Forelimb muscle (tissue), 1 donor: Measurements from ENCODE around the gene NFAM1. TPM values are rescaled to one million over a fixed set of nuclear protein-coding genes. Genes with fewer than 3 reads are reported as not detected.

ENCODE experiments used
- DNase-seq: peaks from one replicate; pipeline ENCODE4 v3.0.0-alpha.2; 2013; ENCODE audit warnings: low read depth
- polyA plus RNA-seq: library from polyadenylated mRNA; unstranded; fragments of 120-200 nt; gene quantifications from one replicate; pipeline ENCODE4 v1.2.1, GENCODE V29; 2013; ENCODE audit not compliant: insufficient read length

NFAM1 gene
- polyA plus RNA-seq, 1 donor = 0.56 TPM

- DNase-seq = no peak
Observed at GRCh38 chr22:42360348-42360747, 71.9 kb downstream of the NFAM1 start.

GRCh38 chr22:42358643-42359558 lies 73.3 kb downstream of the NFAM1 start:
- no peak for DNase-seq

GRCh38 chr22:42357634-42358296 lies 74.4 kb downstream of the NFAM1 start:
- no peak for DNase-seq

DNA sequence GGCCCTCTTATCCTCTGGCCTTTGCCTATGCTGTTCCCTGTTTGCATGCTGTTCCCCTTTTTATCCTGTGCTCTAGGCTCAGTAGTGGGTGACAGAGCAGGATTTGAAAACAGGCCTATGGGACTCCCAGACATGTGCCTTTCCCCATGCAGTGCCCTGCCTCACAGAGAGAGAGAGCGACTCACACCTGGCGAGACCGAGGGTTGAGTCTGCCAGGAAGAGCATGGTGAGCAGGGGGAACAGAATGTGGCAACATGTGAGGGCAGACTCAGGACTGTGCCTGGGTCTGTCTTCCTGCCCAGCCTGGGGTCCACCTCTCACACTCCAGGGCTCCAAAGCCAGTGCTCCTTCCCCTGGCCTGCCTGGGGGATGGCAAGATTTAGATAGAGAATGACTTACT lies 75.0 kb downstream of the NFAM1 start:
- DNase-seq = no peak

DNA sequence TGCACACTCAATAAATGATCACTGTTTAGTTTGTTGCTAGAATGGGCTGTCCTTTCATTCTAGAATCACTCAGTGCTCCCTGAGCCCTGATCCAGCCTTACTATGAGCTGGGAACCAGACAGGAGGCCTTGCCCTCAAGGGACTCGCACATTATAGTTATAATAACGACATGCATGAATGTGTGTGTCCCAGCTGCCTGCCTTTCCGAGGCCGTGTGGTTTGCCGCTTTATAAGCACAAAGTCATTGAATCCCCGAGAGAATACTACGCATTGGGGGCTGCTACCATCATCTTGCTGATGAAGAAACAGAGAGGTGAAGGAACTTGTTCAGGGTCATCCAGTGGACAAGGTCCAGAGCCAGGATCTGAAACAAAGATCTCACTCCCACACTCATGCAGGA lies 75.7 kb downstream of the NFAM1 start:
- DNase-seq = no peak

DNA sequence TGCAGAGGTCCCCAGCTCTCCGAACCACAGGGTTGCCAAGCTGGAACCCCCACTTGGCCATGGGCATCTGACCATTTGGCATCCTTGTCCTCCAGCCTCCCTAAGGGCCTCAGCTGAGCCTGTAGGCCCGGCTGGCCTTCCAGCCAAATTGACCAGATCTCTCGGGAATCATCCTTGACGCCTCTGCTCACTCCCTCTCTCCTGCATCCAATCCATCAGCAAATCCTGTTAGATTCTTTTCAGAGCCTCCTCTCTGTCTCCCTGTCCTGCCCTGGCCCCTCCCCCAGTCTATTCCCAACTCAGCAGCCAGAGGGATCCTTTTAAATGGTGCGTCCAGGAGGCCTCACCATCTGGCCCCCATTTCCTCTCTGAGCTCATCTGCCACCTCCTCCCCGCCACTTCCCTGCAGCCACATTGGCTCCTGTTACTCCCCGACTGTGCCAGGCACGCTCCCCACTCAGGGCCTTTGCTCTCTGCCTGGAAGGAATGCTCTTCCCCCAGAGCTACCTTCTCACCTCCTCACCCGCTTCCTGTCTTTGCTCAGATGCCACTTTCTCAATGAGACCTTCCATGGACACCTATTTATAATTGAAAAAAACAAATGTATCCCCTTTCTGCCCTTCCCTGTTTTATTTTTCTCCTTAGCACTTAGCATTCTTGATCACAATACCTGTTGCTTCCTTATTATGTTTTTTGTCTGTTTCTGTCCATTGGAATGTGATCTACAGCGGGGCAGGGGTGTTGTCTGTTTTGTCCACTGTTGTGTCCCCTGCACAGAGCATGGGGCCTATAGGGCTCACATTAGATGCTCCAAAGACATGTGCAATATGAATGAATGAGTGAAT lies 78.1 kb downstream of the NFAM1 start:
- DNase-seq = no peak

DNA sequence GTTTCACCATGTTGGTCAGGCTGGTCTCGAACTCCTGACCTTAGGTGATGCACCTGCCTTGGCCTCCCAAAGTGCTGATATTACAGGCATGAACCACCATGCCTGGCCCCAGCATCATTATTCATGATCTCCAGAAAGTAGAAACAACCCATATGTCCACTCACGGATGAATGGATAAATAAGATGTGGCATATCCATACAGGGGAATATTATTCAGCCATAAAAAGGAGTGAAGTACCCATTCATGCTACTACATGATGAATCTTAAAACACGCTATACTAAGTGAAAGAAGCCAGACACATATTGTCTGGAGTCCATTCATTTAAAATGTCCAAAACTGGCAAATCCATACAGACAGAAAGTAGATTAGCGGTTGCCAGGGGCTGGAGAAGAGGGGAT lies 81.8 kb downstream of the NFAM1 start:
- DNase-seq = no peak

DNA sequence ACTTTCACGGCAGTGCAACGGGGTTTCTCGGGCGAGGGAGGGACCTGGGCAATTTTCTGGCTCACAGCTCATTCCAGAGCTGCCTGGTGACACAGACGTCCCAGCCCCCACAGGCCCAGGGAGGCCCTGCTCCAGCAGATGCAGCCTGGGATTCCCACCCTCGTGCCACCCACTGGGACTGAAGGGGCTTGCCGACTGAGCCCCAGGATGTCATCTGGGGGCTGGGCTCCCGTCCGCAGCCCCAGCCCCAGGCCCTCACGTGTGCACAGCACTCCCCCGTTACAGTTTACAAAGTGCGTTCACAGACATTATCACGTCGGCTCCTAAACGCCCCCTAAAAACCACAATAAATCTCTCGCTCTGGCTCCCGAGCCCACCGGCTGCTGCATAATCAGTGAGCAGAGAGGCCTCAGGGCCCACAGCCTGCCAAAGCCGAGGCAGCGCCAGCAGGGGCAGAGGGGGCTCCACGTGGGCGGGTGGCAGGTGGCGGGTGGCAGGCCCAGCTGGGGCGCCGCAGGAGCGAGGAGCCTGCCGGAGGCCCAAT lies 84.8 kb downstream of the NFAM1 start:
- DNase-seq = no peak

DNA sequence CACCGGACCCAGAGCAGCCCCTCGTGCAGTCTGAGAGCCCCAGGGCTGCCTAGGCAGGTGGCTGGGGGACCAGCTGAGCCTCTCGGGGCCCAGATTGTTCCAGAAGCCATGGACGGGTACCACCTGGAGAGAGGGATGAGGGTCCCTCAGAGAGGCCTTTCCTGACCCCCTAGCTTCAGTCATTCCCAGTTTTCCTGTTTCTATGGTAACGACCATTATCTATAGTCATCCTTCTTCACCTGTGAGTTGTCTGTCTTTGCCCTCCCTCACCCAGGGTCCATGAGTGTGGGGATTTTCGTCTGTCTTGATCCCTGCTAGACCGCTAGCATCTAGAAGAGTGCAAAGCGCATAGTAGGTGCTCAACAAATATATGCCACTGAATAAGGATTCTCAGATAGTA lies 85.5 kb downstream of the NFAM1 start:
- DNase-seq = no peak

DNA sequence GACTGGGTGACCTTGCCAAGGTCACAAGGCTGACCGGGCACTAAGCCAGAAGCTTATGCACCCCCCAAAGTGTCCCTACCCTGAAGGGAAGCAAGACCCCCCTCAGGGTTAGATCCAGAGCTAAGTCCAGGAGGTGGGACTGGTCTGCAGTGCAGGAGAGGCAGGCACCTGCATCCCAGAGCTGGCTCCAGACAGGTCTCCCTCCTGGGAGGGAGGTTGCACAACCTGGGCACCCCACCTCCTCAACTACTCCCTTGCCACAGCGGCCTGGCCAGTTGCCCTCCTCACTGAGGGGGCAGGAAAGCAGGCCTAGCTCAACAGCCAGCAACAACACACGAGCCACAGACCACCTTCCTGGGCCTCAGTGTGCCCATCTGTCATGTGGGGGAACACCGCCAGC lies 86.7 kb downstream of the NFAM1 start:
- DNase-seq = no peak

DNA sequence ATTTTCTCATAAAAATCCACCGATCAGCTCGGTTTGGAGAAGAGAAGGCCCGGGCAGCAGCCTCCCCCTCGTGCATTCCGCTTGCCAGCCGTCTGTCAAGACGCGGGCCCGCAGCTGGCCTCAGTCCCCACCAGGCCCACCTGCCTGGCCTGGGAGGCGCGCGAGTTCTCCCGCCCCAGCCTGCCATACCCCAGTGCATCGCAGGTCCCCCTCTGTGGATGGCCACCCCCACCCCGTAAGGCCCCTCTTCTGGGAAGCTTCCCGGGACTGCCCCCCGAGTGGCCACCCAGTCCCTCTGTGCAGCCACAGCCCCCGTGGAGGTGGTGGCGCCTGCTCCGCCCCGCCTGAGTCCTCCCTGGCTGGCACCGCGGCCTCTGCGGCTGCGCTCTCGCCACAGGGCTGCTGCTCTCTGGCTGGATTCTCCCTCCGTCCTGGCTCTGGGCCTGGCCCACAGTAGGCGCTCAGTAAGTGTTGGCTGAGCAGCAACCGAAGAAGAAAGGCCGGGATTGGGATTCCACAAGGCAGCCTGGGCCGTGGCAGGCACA lies 87.8 kb downstream of the NFAM1 start:
- no peak for DNase-seq

GRCh38 chr22:42343531-42344081 lies 88.6 kb downstream of the NFAM1 start:
- DNase-seq = no peak

DNA sequence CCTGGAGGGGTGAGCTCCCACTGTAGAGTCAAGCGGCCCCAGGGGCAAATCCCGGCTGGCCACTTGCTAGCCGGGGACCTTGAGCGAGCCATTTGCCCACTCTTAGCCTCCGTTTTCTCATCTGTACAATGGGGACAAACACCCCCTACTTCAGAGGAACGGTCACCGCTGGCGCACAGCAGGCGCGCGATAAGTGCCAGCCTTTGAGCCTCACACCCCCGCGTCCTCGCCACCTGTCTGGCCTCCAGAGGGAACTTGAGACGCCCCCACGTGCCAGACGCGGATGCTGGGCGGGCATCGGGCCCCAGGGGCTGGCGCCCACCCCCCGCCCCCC lies 89.1 kb downstream of the NFAM1 start:
- no peak for DNase-seq

DNA sequence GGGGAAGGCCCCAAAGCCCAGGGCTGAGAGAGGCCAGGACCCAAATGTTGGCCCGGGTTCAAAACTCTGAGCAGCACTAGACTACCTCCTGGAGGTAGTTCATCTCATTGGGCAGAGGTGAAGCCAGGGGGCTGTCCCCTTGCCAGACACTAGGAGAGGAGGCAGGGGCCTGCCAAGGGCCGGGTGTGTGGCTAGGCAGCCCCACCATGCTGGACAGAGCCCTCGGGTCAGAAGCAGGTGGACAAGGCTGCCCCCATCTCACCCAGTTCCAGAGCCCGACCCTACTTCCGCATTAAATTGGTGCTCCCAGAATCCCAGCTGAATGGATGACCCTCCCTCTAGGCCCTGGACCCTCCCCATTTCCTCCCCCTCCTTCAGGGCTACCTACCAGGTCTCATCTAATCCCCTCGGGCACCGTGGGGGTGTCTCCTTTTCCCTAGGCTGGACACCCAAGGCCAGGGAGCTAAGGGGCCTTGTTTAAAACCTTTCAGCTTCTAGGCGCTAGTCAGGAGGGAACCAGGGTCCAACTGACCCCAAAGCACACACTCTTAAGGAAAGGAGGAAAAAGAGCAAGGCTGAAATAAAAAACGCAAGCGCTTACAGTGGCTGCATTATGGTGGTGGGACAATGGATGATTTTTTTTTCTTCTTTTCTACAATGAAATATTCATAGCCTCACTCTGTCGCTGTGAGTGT lies 89.6 kb downstream of the NFAM1 start:
- no peak for DNase-seq

- no peak for DNase-seq
Observed at GRCh38 chr22:42341779-42342178, 90.4 kb downstream of the NFAM1 start.

DNA sequence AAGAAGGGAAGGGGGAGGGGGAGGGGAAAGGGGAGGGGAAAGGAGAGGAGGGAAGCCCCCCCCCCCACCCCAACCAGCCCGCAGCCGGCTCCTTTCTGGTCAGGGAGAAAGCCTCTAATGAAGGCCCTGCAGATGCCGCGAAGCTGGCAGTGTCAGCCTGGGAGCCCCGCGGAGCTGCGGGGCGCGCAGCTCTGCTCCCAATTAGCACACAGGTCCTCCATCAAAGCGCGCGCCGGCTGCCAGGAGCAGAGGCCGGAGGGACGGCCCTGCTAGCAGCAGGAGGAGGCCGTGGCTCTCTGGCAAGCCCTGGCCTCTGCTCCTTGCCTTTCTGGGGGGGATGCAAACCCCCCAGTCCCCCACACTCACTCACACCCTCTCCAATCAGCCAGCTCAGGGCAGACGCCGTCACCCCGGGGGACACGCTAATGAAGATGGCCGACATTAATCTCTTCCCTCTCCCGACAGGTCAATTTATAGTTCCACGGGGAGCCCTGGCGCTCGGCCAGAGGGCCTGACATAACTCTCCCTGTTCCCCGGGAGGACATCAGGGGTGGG lies 91.3 kb downstream of the NFAM1 start:
- no peak for DNase-seq

GRCh38 chr22:42340150-42340549 lies 92.1 kb downstream of the NFAM1 start:
- no peak for DNase-seq

DNA sequence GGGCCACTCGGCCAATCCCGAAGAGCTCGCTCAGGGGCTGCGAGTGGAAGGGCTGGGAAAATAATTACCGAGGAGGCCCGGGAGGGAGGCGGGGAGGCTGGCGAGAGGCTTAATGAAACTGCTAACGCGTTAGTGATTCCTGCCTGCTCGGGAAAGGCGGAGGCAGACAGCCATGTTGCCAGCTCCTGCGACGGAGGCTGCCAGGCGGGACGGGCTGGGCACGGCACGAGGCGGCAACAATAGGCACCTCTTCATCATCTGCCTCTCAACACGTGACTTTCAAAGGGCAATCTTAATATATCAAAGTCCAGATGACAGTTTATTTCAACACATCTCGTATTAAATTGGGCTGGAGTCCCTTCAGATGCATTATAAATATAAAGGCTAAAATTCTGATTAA lies 93.7 kb downstream of the NFAM1 start:
- DNase-seq = no peak

GRCh38 chr22:42337356-42337755 lies 94.8 kb downstream of the NFAM1 start:
- no peak for DNase-seq

DNA sequence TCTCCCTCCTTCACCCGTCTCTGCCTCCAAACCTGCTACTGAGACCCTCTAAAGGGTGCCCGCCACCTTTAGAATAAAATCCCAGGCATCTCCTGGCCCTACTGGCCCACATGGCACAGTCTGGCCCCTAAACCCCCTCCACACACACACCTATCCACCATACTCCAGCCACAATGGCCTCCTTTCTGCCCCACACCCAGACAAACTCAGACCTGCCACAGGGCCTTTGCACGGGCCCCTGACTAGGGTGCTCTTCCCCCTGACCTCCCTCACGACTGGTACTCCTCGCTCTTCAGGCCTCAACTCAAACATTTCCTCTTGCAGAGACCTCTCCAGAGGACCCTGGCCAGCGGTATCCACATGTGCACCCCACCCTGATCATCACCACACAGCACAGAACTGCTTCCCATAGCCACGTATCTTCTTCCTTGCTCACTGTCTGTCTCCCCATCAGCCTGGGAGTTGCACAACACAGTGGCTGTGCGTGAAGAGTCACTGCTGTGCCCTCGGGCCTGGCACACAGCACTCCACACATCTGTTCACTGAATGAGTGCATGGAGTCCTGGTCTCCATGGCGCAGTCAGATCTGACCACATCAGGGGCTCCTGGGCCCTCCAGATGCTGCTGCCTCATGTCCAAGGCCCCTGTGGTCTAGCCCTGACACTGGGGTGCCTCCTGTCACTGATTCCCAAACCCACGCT lies 95.5 kb downstream of the NFAM1 start:
- DNase-seq = no peak
